Adipocyte (in vitro differentiated cells): ENCODE results near the gene STARD9.

Experiments
- DNase-seq: peaks from one replicate; pipeline ENCODE4 v3.0.0-alpha.2; 2015; ENCODE audit warnings: low read depth
- H3K27me3 ChIP-seq: replicated peaks from 2 replicates; pipeline ENCODE4 v1.7.0; 2013; ENCODE audit warnings: mild to moderate bottlenecking, low read length, moderate library complexity; ENCODE audit not compliant: control insufficient read depth, insufficient read depth
- H3K36me3 ChIP-seq: 2 replicates; pipeline ENCODE4 v1.7.0; 2013; ENCODE audit warnings: low read length, mild to moderate bottlenecking, moderate library complexity; ENCODE audit not compliant: control insufficient read depth, insufficient read depth, severe bottlenecking
- H3K4me1 ChIP-seq: 2 replicates; pipeline ENCODE4 v1.7.0; 2013; ENCODE audit warnings: mild to moderate bottlenecking, low read length, moderate library complexity; ENCODE audit not compliant: control insufficient read depth, insufficient read depth
- H3K4me3 ChIP-seq: 2 replicates; pipeline ENCODE4 v1.7.0; 2013; ENCODE audit warnings: mild to moderate bottlenecking, low read length, moderate library complexity
- H3K9ac ChIP-seq: 2 replicates; pipeline ENCODE4 v1.7.0; 2013; ENCODE audit warnings: mild to moderate bottlenecking, low read length, moderate library complexity
- H3K9me3 ChIP-seq: 2 replicates; pipeline ENCODE4 v1.7.0; 2013; ENCODE audit warnings: mild to moderate bottlenecking, low read length, moderate library complexity; ENCODE audit not compliant: control insufficient read depth

STARD9 gene

DNA sequence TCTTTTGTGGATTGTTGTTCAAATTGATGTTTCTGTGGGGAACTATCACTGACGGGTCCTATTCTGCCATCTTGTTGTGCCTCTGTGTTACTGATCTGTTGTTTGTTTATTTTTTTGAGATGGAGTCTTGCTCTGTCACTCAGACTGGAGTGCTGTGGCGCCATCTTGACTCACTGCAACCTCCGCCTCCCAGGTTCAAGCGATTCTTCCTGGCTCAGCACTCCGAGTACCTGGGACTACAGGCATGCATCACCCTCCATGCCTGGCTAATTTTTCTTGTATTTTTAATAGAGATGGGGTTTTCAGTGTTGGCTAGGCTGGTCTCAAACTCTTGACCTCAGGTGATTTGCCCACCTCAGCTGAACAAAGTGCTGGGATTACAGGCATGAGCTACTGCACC, 129.9 kb downstream of the STARD9 start:
- DNase-seq = no peak
- H3K9me3 ChIP-seq = no peaks in the 10 kb centered on the region
- no peaks in the 10 kb centered on the region for H3K27me3 ChIP-seq
- no peak overlapping the region for H3K9ac ChIP-seq
- H3K36me3 ChIP-seq = no peaks in the 10 kb centered on the region
- peaks cover 4% of the 10 kb centered on the region for H3K4me1 ChIP-seq
- H3K4me3 ChIP-seq = no peak overlapping the region

DNA sequence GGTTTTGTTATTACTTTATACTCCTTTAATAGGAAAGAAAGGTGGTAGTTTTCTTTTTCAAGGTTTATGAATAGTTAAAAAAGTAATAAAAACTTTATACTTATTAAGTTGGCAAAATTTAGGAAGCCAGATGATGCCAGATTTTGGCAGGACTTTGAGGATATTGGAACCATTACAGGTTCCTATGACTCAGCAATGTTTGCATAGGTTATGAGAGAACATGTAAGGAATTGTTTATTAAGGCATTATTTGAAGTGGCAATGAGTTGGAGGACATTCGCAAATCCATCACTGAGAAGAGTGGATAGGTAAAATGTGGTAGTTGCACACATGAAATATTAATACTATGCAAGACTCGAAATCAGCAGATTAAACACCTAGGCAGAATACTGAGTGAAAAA, 131.7 kb downstream of the STARD9 start:
- Histone ChIP-seq H3K27me3 (no peaks in the 10 kb centered on the region), H3K4me1 (peaks cover 4% of the 10 kb centered on the region), H3K36me3 (no peaks in the 10 kb centered on the region), H3K4me3 (no peak overlapping the region), H3K9me3 (no peaks in the 10 kb centered on the region), H3K9ac (no peak overlapping the region)
- peak; percentile 25 for DNase-seq

DNA sequence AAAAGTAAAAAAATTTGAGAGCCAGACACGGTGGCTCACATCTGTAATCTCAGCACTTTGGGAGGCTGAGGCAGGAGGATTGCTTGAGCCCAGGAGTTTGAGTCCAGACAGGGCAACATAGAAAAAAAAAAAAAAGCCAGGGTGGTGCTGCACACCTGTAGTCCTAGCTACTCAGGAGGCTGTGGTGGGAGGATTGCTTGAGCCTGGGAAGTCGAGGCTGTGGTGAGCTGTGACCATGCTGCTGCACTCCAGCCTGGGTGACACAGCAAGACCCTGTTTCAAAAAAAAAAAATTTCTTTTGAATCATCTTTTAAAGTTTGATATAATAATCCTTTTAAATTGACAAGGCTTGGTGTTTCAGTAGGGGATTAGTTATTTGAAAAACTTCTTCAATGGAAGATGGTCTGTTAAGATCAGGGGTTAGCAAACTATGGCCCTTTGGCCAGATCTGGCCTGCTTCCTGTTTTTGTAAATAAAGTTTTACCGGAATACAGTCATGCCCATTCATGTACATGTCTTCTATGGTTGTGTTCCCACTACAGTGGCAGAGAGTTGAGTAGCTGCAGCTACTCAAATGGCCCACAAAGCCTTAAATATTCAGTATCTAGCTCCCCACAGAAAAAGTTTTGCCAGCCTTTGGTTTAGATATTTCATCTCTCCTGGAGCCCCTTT, 132.6 kb downstream of the STARD9 start:
- no peak overlapping the region for H3K9ac ChIP-seq
- no peaks in the 10 kb centered on the region for H3K27me3 ChIP-seq
- H3K9me3 ChIP-seq = no peaks in the 10 kb centered on the region
- DNase-seq = no peak
- H3K36me3 ChIP-seq = no peaks in the 10 kb centered on the region
- H3K4me3 ChIP-seq = no peak overlapping the region
- peaks cover 4% of the 10 kb centered on the region for H3K4me1 ChIP-seq

DNA sequence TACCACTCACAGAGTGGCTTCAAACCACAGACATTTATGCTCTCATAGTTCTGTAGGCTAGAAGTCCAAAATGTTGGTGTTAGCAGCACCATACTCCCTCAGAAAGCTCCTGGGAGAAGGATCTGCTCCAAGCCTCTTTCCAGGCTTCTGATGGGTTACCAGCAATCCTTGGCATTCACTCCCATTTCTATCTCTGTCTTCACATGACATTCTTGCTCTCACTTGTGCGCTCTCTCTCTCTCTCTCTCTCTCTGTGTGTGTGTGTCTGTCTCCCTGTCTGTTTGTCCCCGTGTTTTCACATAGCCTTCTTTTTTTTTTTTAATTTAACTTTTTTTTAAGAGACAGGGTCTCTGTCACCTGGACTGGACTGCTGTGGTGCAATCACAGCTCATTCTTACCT, 135.3 kb downstream of the STARD9 start:
- peaks cover 4% of the 10 kb centered on the region for H3K4me1 ChIP-seq
- H3K9ac ChIP-seq = no peak overlapping the region
- no peak overlapping the region for H3K4me3 ChIP-seq
- H3K9me3 ChIP-seq = no peaks in the 10 kb centered on the region
- DNase-seq = no peak
- no peaks in the 10 kb centered on the region for H3K27me3 ChIP-seq
- H3K36me3 ChIP-seq = no peaks in the 10 kb centered on the region

DNA sequence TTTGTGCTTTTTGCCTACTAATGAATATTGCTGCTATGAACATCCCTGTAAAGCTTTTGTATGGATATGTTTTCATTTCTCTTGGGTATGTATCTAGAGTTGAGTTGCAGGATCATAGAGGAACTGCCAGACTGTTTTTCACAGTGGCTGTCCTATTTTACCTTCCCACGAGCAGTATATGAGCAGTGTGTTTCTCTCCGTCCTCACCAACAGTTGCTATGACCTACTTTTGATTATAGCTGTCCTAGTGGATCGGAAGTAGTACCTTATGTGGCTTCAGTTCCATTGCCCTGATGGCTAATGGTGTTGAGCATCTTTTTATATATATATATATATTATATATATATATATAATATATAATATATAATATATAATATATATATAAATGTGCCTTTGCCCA, 136.3 kb downstream of the STARD9 start:
- no peak overlapping the region for H3K9ac ChIP-seq
- H3K9me3 ChIP-seq = no peaks in the 10 kb centered on the region
- H3K4me1 ChIP-seq = peaks cover 4% of the 10 kb centered on the region
- no peaks in the 10 kb centered on the region for H3K36me3 ChIP-seq
- no peak overlapping the region for H3K4me3 ChIP-seq
- DNase-seq = no peak
- no peaks in the 10 kb centered on the region for H3K27me3 ChIP-seq

DNA sequence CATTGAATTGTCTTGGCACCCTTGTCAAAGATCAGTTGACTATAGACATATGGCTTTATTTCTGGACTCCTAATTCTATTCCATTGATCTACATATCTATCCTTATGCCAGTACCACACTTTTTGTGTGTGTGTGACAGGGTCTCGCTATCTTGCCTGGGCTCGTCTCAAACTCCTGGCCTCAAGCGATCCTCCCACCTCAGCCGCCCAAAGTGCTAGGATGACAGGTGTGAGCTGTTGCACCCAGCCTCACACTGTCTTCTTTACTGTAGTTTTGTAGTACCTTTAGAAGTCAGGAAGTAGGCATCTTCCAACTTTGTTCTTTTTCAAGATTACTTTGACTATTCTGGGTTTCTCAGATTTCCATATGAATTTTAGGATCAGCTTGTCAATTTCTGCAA, 137.2 kb downstream of the STARD9 start:
- H3K4me1 ChIP-seq = no peaks in the 10 kb centered on the region
- no peak overlapping the region for H3K4me3 ChIP-seq
- H3K9ac ChIP-seq = no peak overlapping the region
- no peaks in the 10 kb centered on the region for H3K36me3 ChIP-seq
- H3K9me3 ChIP-seq = no peaks in the 10 kb centered on the region
- DNase-seq = no peak
- no peaks in the 10 kb centered on the region for H3K27me3 ChIP-seq

DNA sequence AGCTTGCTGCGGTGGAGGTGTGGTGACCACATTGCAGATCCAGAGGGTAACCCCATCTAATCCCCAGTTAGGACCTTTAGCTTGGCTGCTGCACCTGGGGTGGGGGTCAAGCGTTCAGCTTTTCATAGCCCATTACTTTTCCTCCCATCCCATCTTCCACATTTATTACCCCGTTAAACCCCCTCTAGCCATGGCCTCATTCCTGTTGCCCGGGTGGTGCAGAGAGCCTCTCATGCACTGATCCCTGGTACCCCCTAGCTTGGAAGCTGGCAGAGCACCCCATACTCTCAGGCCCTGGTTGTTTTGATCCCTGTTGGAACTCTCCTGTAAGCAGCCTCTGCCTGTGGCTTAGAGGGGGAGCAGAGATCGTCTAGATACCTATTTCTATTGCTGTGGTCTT, 140.7 kb downstream of the STARD9 start:
- Histone ChIP-seq H3K4me1 (no peaks in the 10 kb centered on the region), H3K27me3 (no peaks in the 10 kb centered on the region), H3K9ac (no peak overlapping the region), H3K9me3 (no peaks in the 10 kb centered on the region), H3K4me3 (no peak overlapping the region), H3K36me3 (peaks cover 14% of the 10 kb centered on the region)
- no peak for DNase-seq

DNA sequence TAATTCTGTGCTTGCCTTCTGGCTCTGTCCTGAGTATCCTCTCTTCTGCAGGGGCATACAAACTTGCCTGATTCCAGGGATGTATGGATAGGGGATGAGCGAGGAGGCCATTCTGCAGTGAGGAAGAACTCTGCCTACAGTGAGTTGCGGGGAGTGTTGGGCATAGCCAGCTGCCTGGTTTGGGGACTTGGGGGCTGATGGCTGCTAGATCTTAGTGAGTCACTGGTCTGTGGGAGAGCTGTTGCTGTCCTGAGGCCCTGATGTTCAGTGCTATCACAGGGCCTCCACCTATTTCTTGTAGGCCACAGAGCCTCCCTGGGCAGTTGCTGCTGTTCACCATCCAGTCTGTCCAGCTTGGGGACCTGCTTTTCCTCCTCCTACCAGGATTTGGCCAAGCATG, 141.2 kb downstream of the STARD9 start:
- Histone ChIP-seq H3K36me3 (peaks cover 14% of the 10 kb centered on the region), H3K27me3 (no peaks in the 10 kb centered on the region), H3K4me3 (no peak overlapping the region), H3K9me3 (no peaks in the 10 kb centered on the region), H3K4me1 (no peaks in the 10 kb centered on the region), H3K9ac (no peak overlapping the region)
- DNase-seq = no peak

DNA sequence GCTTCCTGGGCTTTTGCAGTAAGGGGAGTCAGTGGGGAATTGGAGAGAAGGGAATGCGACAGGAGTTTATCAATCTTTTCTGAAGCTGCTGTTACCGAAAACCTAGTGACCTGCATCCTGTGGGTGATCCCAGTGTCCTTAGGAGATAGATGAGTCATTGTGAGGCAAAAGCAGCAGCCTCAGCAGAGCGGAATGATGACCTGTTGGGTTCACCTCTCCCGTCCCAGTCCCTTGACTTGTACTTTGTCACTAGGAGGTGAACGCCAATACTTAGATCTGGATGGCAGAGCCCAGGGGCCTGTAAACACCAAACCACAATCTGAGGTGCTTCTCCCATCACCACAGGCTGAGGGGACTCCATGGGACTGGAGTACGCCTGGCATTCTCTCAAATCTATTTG, 143.6 kb downstream of the STARD9 start:
- Histone ChIP-seq H3K4me3 (no peak overlapping the region), H3K27me3 (no peaks in the 10 kb centered on the region), H3K36me3 (peaks cover 28% of the 10 kb centered on the region), H3K9me3 (no peaks in the 10 kb centered on the region), H3K9ac (no peak overlapping the region), H3K4me1 (no peaks in the 10 kb centered on the region)
- DNase-seq = no peak

DNA sequence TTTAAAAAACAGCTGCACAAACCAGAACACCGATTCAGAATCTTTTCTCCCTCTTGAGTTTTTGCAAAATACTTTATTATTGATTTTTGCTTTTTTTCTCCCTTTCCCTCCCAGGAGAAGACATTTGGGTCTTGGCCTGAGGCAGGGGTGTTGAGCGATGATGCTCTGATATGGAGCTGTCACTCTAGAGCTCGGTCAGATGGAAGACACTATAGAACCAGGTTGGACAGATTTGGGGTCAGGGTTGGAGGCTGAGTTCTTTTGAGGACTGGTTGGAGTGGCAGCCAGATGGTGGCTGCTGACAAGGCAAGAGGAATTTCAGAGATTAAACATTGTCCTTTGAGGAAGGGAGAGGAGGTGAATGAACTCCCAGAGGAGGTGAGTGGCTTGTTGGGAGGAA, 144.7 kb downstream of the STARD9 start:
- no peak overlapping the region for H3K9ac ChIP-seq
- no peaks in the 10 kb centered on the region for H3K9me3 ChIP-seq
- no peaks in the 10 kb centered on the region for H3K27me3 ChIP-seq
- peaks cover 39% of the 10 kb centered on the region for H3K36me3 ChIP-seq
- no peak for DNase-seq
- no peaks in the 10 kb centered on the region for H3K4me1 ChIP-seq
- no peak overlapping the region for H3K4me3 ChIP-seq

DNA sequence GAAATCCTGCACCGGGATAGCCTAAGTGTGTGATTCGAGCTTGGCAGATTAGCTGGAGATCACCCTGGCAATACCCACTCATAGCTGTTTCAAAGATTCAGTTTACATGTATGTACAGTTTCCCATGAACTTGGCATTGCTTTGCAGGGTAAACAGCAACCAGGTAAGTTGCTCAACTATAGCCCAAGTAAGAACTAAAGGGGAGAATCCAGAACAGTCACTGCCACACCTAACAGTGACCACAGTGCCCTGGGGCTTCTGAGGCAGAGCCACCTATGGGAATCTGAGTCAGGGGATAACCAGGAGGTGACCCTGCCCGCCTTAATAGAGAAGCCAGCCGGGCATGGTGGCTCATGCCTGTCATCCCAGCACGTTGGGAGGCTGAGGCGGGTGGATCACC, 145.6 kb downstream of the STARD9 start:
- H3K9me3 ChIP-seq = no peaks in the 10 kb centered on the region
- no peak for DNase-seq
- H3K36me3 ChIP-seq = peaks cover 47% of the 10 kb centered on the region
- H3K27me3 ChIP-seq = no peaks in the 10 kb centered on the region
- no peak overlapping the region for H3K9ac ChIP-seq
- no peaks in the 10 kb centered on the region for H3K4me1 ChIP-seq
- no peak overlapping the region for H3K4me3 ChIP-seq

DNA sequence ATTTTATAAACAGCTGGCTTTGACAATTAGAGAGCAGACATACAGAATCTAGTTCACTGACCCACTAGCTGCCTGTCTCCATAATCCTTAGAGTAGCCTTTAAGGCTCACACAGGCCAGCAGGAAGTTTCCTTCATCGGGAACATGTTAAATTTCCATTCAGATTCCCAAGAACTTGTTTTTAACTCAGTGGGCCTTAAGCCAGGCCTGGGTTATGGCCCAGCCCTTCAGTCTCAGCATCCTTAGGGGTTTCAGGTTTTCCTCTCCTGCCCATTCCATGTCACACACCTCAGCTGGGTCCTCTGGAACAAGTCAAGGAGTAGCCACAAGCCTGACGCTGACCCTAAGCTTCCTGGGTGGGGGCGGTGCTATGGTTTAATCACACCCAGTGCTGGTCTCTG, 146.5 kb downstream of the STARD9 start:
- H3K36me3 ChIP-seq = peaks cover 55% of the 10 kb centered on the region
- H3K9me3 ChIP-seq = no peaks in the 10 kb centered on the region
- H3K27me3 ChIP-seq = no peaks in the 10 kb centered on the region
- DNase-seq = no peak
- H3K4me1 ChIP-seq = no peaks in the 10 kb centered on the region
- H3K4me3 ChIP-seq = no peak overlapping the region
- H3K9ac ChIP-seq = no peak overlapping the region
